SW480 (cell line): ENCODE results near the gene SHISA2.
"Not testable (repeated sequence)": the region's sequence is repeated elsewhere in the genome, so short reads cannot be mapped to it uniquely, and the experiment has no call there.

ENCODE experiments used
- DNase-seq: peaks from one replicate; pipeline ENCODE4 v3.0.0-alpha.2; 2016; ENCODE audit warnings: low spot score

SHISA2 gene

GRCh38 chr13:26051657-26052311 lies at the start of gene SHISA2:
Gene SHISA2, minus strand, starts transcription at chr13:26052016. Its CDS starts 1,041 bp downstream, at chr13:26050975.
- DNase-seq, result peak; percentile 61

GRCh38 chr13:26095846-26096610 lies 44.2 kb upstream of the SHISA2 start:
- DNase-seq, result no peak

- no peak for DNase-seq
Observed at GRCh38 chr13:26095338-26095737, 43.5 kb upstream of the SHISA2 start.

- DNase-seq, result not testable (repeated sequence)
Observed at GRCh38 chr13:26076821-26077220, 25.0 kb upstream of the SHISA2 start.

GRCh38 chr13:26075498-26075897 lies 23.7 kb upstream of the SHISA2 start:
- peak; percentile 24 for DNase-seq

GRCh38 chr13:26074706-26075105 lies 22.9 kb upstream of the SHISA2 start:
- peak; percentile 75 for DNase-seq

- DNase-seq, result not testable (repeated sequence)
Observed at GRCh38 chr13:26072335-26072734, 20.5 kb upstream of the SHISA2 start.

GRCh38 chr13:26071691-26072090 lies 19.9 kb upstream of the SHISA2 start:
- no peak for DNase-seq

- DNase-seq, result not testable (repeated sequence)
Observed at GRCh38 chr13:26069642-26070041, 17.8 kb upstream of the SHISA2 start.

- not testable (repeated sequence) for DNase-seq
Observed at GRCh38 chr13:26068372-26068771, 16.6 kb upstream of the SHISA2 start.

GRCh38 chr13:26067601-26068000 lies 15.8 kb upstream of the SHISA2 start:
- DNase-seq, result no peak

- not testable (repeated sequence) for DNase-seq
Observed at GRCh38 chr13:26066492-26066891, 14.7 kb upstream of the SHISA2 start.

GRCh38 chr13:26062853-26063444 lies 11.1 kb upstream of the SHISA2 start:
- peak; percentile 68 for DNase-seq

GRCh38 chr13:26061947-26062346 lies 10.1 kb upstream of the SHISA2 start:
- no peak for DNase-seq

- DNase-seq, result no peak
Observed at GRCh38 chr13:26061256-26061655, 9.4 kb upstream of the SHISA2 start.

- no peak for DNase-seq
Observed at GRCh38 chr13:26060357-26060756, 8.5 kb upstream of the SHISA2 start.

GRCh38 chr13:26058704-26059103 lies 6.9 kb upstream of the SHISA2 start:
- no peak for DNase-seq

GRCh38 chr13:26054896-26055295 lies 3.1 kb upstream of the SHISA2 start:
- no peak for DNase-seq

GRCh38 chr13:26053418-26053980 lies 1.7 kb upstream of the SHISA2 start:
- no peak for DNase-seq

- peak; percentile 46 for DNase-seq
Observed at GRCh38 chr13:26052337-26052736, 521 bp upstream of the SHISA2 start.

- no peak for DNase-seq
Observed at GRCh38 chr13:26051231-26051656, 572 bp downstream of the SHISA2 start.

GRCh38 chr13:26050568-26051230 lies 1.1 kb downstream of the SHISA2 start:
- DNase-seq, result no peak
